Activated T-cell treated with anti-CD3 and anti-CD28 coated beads for 4 hours (primary cell): ENCODE measurements around the gene RIPOR2.
A peak's percentile ranks its signal among the peaks of the same experiment; 100 is the strongest.
"Not testable (repeated sequence)": the region's sequence is repeated elsewhere in the genome, so short reads cannot be mapped to it uniquely, and the experiment has no call there.

Experiments
- DNase-seq: peaks from one replicate; pipeline ENCODE4 v3.0.0-alpha.2; 2020

RIPOR2 gene

GRCh38 chr6:24797596-24798216 is 138.1 kb downstream of the RIPOR2 start:
- DNase-seq, result no peak

- no peak for DNase-seq
Measured at GRCh38 chr6:24796616-24797290, 139.0 kb downstream of the RIPOR2 start.

DNA sequence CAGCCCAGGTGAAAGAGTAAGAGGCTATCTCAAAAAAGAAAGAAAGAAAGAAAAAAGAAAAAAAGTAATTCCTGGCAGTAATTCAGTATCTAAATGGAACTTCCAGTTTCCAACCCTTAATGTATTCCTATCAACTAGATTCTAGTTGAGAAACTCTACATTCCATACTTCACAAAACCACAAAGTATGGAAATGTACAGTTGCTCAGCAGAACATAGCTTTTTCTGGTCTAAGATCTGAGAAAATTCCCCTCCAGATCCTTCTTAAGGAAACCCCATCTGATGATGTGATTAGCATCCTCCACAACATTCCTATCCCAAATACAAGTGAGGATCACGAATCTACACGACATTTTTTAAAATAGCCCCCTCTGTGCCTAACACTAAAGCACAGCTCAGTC is 140.7 kb downstream of the RIPOR2 start:
- no peak for DNase-seq

- DNase-seq, result no peak
Measured at GRCh38 chr6:24788031-24788665, 147.6 kb downstream of the RIPOR2 start.

GRCh38 chr6:24780206-24780605 is 155.6 kb downstream of the RIPOR2 start:
- no peak for DNase-seq

DNA sequence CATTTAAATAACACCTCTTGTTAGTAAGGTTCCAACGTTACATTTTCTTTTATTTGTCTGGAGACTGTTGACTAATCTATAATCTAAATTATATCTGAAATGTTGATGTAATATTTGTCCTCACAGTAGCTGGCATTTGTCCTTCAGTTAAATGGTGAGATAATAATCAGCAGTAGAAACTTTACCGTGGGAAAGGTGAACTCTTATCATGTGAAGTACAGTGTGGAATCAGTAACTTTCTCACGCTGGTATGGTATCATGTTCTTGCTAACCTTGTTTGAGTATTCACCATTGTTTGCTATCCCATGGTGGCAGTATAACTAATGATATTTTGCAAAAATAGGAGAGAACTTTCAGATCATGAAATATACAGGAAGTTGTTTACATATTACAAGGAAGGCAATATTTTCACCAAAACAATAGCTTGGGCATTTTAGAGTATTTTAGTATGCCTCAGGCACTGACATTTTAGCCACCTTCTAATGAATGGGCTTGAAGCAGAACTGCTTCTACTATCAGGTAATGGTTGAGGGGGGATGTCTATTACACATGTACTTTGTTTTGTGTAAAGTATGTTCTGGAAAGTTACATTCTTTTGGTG is 156.2 kb downstream of the RIPOR2 start:
- no peak for DNase-seq

GRCh38 chr6:24778878-24779277 is 156.9 kb downstream of the RIPOR2 start:
- DNase-seq, result no peak

DNA sequence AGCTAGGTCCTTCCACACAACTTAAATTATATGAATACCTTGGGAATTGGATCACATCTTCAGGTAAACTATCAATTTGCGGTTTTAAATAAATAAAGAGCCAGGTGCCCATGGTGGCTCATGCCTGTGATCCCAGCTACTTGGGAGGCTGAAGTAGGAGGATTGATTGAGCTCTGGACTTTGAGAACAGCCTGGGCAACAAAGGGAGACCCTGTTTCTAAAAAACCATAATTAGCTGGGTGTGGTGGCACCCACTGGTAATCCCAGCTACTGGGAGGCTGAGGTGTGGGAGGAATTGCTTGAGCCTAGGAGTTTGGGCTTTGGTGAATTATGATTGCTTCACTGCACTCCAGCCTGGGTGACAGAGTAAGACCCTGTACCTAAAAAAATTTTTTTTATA is 157.6 kb downstream of the RIPOR2 start:
- no peak for DNase-seq

DNA sequence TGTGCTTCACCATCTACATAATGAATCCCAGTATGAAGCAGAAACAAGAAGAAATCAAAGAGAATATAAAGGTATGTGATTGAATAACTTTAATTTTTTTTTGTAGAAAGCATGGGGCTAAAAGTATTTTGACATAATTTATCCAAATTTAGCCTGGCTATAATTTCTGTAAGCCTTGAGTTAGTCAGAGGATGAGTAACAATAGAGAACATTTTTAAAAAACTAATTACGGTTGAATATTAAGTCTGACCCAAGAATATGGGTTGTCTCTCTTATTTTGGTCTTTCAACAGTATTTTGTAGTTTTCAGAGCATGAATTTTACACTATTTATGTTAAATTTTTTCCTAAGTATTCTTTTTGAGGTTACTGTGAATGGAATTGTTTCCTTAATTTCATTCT is 158.5 kb downstream of the RIPOR2 start:
- no peak for DNase-seq

DNA sequence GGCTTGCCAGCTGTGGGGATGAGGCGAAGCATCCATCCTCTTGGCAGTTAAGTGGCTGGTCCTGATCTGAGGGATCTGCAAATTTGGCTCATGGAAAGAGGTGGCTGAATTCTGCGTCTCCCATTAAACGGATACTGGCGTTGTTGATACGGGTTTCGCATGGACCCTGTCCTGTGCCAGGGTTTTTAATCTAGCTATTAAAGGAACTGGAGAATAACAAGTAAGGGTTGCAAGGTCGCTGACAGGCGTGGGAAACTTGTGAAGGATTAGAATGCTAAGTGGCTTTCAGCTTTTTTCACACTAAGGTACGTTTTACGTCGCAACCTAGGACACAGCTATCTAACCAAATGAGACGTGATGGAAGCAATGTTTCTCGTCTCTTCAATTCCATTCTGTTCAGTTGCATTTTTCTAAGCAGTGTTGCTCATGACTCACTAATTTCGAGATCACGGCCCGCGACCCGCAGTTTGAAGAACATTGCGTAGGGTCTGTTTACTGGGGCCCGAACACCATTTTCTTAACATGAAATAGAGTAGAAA is 160.2 kb downstream of the RIPOR2 start:
- peak; percentile 5 for DNase-seq

GRCh38 chr6:24774696-24775519 is 160.9 kb downstream of the RIPOR2 start, which contains the start of gene GMNN:
TSS of gene GMNN (plus strand) at chr6:24774937. CDS start at chr6:24777247, 2,310 bp downstream.
- peak; percentile 97 for DNase-seq

DNA sequence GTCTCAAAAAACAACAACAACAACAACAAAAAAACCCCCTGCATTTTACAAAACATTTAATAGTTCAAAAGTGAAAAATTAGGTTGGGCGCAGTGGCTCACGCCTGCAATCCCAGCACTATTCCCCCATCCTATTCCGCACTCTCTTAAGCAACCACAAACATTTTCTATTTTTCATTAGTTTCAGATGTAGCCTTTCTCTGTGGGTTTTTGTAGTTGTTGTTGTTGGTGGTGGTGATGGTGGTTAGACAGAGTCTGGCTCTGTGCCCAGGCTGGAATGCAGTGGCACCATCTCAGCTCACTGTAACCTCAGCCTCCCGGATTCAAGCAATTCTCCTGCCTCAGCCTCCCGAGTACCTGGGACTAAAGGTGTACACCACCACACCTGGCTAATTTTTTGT is 167.4 kb downstream of the RIPOR2 start:
- DNase-seq, result no peak

DNA sequence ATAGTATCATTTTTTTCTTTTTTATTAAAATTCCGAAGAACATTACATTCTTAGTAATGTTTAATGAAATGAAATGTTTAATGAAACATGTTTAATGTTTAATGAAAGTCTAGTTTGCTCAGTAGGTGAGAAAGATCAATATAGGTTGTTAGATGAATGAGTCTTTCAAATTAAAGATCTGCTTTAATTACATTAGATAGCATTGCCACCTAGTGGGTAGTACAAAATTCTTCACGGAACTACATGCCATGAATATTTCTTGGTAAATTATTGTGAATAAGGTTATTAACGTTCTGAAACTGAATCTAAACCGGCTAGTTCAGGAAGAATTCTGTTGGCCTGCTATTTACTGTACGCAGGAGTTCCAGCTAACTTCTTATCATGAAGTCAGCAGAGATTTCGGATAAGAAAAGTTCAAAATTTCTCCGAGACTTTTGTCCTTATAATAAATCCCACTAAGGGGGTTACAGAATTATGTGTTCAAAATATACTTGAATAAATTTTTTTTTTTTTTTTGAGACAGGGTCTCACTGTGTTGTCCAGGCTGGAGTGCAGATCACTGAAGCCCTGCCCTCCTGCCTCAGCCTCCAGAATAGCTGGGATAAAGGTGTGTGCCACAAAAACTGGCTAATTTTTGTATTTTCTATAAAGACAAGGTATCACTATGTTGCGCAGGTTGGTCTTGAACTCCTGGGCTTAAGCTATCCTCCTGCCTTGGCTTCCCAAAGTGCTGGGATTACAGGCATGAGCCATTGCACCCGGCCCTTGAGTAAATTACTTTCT is 168.9 kb downstream of the RIPOR2 start:
- no peak for DNase-seq

DNA sequence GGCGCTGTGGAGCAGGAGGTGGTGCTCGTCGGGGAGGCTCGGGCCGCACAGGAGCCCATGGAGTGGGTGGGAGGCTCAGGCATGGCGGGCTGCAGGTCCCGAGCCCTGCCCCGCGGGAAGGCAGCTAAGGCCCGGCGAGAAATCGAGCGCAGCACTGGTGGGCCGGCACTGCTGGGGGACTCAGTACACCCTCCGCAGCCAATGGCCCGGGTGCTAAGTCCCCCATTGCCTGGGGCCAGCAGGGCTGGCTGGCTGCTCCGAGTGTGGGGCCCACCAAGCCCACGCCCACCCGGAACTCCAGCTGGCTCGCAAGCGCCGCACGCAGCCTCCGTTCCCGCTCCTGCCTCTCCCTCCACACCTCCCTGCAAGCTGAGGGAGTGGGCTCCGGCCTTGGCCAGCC is 169.8 kb downstream of the RIPOR2 start:
- not testable (repeated sequence) for DNase-seq

DNA sequence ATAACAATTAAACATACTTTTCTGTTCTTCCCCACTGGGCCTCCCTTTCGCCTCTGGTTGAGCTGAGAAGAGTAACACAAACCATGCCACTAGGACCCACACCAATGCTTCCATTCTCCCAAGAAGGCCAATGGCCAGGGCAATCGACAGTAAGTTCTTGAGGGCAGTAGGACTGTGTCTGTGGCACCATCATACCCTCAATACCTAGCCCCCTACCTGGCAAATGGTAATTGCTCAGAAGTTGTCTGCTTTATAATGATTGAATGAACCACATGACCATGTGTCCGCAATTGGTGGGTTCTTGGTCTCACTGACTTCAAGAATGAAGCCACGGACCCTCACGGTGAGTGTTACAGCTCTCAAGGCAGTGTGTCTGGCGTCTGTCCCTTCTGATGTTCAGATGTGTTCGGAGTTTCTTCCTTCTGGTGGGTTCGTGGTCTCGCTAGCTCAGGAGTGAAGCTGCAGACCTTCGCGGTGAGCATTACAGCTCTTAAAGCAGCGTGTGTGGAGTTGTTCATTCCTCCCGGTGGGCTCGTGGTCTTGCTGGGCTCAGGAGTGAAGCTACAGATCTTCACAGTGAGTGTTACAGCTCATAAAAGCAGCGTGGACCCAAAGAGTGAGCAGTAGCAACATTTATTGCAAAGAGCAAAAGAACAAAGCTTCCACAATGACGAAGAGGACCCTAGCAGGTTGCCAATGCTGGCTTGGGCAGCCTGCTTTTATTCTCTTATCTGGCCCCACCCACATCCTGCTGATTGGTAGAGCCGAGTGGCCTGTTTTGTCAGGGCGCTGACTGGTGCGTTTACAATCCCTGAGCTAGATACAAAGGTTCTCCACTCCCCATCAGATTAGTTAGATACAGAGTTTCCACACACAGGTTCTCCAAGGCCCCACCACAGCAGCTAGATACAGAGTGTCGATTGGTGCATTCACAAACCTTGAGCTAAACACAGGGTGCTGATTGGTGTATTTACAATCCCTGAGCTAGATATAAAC is 170.6 kb downstream of the RIPOR2 start:
- not testable (repeated sequence) for DNase-seq

GRCh38 chr6:24763578-24763977 is 172.2 kb downstream of the RIPOR2 start:
- DNase-seq, result no peak

DNA sequence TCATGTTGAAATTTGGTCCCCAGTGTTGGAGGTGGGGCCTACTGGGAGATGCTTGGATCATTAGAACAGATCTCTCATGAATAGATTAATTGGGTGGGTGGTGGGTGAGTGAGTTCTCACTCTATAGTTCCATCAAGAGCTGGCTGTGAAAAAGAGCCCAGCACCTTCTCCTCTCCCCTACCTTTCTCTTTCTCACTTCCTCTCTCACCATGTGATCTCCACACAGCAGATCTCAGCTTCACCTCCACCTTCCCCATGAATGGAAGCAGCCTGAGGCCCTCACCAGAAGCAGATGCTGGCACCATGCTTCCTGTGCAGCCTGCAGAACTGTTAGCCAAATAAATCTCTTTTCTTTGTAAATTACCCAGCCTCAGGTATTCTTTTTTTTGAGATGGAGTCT is 173.9 kb downstream of the RIPOR2 start:
- DNase-seq, result no peak

DNA sequence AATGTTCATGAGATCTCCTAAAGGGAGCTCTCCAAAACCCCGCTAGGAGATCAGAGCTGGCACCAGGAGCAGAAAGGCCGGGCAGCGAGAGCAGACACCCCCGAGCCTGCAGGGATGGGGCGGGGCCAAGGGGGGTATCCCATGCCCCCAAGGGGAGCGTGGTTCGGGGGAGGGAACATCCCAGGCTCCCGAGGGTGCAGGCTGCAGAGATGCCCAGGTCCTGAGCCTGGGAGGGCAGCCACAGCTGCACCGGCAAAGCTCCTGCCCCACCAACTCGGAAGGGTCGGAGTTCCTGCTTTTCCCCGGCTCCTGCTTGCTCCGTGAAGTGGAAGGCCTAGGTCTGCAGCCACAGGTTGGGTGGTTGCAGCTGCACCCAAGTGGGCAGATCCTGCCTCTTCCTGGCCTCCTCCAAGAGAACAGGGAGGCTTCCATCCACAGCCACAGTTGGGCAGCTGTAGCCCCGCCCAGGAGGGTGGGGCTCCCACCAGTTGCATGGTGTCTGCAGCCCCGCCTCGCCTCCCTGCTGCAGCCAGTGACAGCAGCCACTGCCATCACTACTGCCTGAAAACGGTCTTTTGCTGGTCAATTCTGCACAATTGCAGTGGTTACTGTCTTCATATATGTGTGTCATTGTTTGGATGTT is 174.4 kb downstream of the RIPOR2 start:
- DNase-seq, result no peak

GRCh38 chr6:24760210-24760609 is 175.6 kb downstream of the RIPOR2 start:
- DNase-seq, result no peak

GRCh38 chr6:24759718-24760117 is 176.0 kb downstream of the RIPOR2 start:
- no peak for DNase-seq
